HepG2 (cell line): ENCODE results near the gene GPR26. TPM values are rescaled to one million over a fixed set of nuclear protein-coding genes. Genes with fewer than 3 reads are reported as not detected.

Experiments
- ATAC-seq: fragments of 200-7000 bp; cut with Tn5 transposase; 3 replicates; pipeline ENCODE4 v1.9.1; 2020; ENCODE audit warnings: mild to moderate bottlenecking, moderate library complexity
- BruUV-seq: library from RNA; stranded (reverse); fragments of 400-500 nt; replicated peaks from 2 replicates; lab custom pipeline; 2021; lab: Mats Ljungman, UMichigan
- CTCF ChIA-PET: fragments of 300-600 bp; formaldehyde crosslinking; extraction: SDS; loops from one replicate; lab custom pipeline; 2021; ENCODE audit warnings: low total read pairs, inconsistent platforms, low intra/inter-chr PET ratio; lab: Yijun Ruan, JAX
- POLR2A ChIA-PET: fragments of 350-600 bp; sonication (Branson Sonifier 250); formaldehyde crosslinking; loops from one replicate; lab custom pipeline; 2020; ENCODE audit warnings: antibody characterized with exemption, inconsistent platforms; lab: Yijun Ruan, JAX
- DNase-seq: peaks from one replicate; pipeline ENCODE4 v3.0.0-alpha.2; 2015; ENCODE audit warnings: low spot score
- FAIRE-seq: peaks from 3 replicates; lab custom pipeline; 2011; peaks lifted over from hg19 to GRCh38; lab: Jason Lieb, UNC
- H2AFZ ChIP-seq: one replicate; pipeline ENCODE4 v1.6.1; 2011; ENCODE audit warnings: low read length, inconsistent platforms
- H3K27ac ChIP-seq: fragments of 300-600 bp; 3 replicates; pipeline ENCODE4 v1.8.0; 2011; ENCODE audit warnings: mixed run types, mild to moderate bottlenecking, mixed read lengths, low read length, inconsistent platforms; ENCODE audit not compliant: insufficient read depth; ENCODE audit errors: extremely low read length
- H3K27me3 ChIP-seq, 2 experiments: fragments of 200-600 bp in 1 of 2; 2 replicates in 1 of 2; 3 replicates in 1 of 2; pipeline versions ENCODE4 v1.6.0 to v1.8.0; 2011; ENCODE audit warnings: low read length in 2 of 2, mild to moderate bottlenecking in 2 of 2, moderate library complexity in 2 of 2, inconsistent platforms in 1 of 2; ENCODE audit not compliant: insufficient read depth in 2 of 2, control insufficient read depth in 1 of 2
- H3K36me3 ChIP-seq, 2 experiments: fragments of 200-600 bp in 1 of 2; replicated peaks in 1 of 2; 2 replicates in 1 of 2; 3 replicates in 1 of 2; pipeline versions ENCODE4 v1.5.1 to v1.8.0; 2011; ENCODE audit warnings: low read length in 2 of 2, inconsistent platforms in 1 of 2; ENCODE audit not compliant: insufficient read depth in 2 of 2, control insufficient read depth in 1 of 2
- H3K4me1 ChIP-seq: 2 replicates; pipeline ENCODE4 v1.5.1; 2012; ENCODE audit warnings: low read length, inconsistent platforms; ENCODE audit not compliant: insufficient read depth
- H3K4me2 ChIP-seq: 2 replicates; pipeline ENCODE4 v1.6.0; 2011; ENCODE audit warnings: low read depth, low read length, inconsistent platforms
- H3K4me3 ChIP-seq, 3 experiments: fragments of 200-600 bp in 1 of 3; sonication (generic), shearing (Covaris generic) in 1 of 3; replicated peaks in 1 of 3; 2 replicates each; pipeline ENCODE4 v1.5.1; 2011 to 2016; ENCODE audit warnings: low read length in 3 of 3, inconsistent platforms in 2 of 3, low read depth in 2 of 3, mild to moderate bottlenecking in 2 of 3, control low read depth in 1 of 3, mixed read lengths in 1 of 3; ENCODE audit not compliant: insufficient read depth in 1 of 3
- H3K79me2 ChIP-seq: one replicate; pipeline ENCODE4 v1.6.1; 2011; ENCODE audit warnings: low read length, inconsistent platforms; ENCODE audit not compliant: insufficient read depth
- H3K9ac ChIP-seq: 2 replicates; pipeline ENCODE4 v1.6.0; 2011; ENCODE audit warnings: mild to moderate bottlenecking, low read depth, low read length, inconsistent platforms; ENCODE audit not compliant: insufficient read depth
- H3K9me3 ChIP-seq: 2 replicates; pipeline ENCODE4 v1.5.1; 2012; ENCODE audit warnings: mild to moderate bottlenecking, low read length
- H4K20me1 ChIP-seq: 2 replicates; pipeline ENCODE4 v1.6.0; 2011; ENCODE audit warnings: inconsistent platforms, mild to moderate bottlenecking, low read length, moderate library complexity; ENCODE audit not compliant: insufficient read depth
- CBX2 ChIP-seq, 2 experiments: fragments of 200-600 bp in 1 of 2; sonication (generic); formaldehyde crosslinking in 1 of 2; IDR thresholded peaks; 2 replicates each; pipeline versions ENCODE4 v1.7.0 to v1.8.1; 2018 to 2022; ENCODE audit warnings: low read depth in 2 of 2, low read length in 1 of 2, mild to moderate bottlenecking in 1 of 2, missing genetic modification reagents in 1 of 2
- FUBP1 ChIP-seq: sonication (generic); formaldehyde crosslinking; IDR thresholded peaks from 2 replicates; pipeline ENCODE4 v1.5.1; 2020; ENCODE audit warnings: missing genetic modification reagents, mild to moderate bottlenecking, borderline replicate concordance
- KDM5A ChIP-seq: fragments of 200-600 bp; sonication (generic); IDR thresholded peaks from 2 replicates; pipeline ENCODE4 v1.7.0; 2018; ENCODE audit warnings: antibody characterized with exemption, mild to moderate bottlenecking, low read length, borderline replicate concordance
- MBD4 ChIP-seq: IDR thresholded peaks from 2 replicates; pipeline ENCODE4 v1.6.1; 2012; ENCODE audit warnings: low read length, inconsistent platforms, borderline replicate concordance
- MED1 ChIP-seq: sonication (generic); formaldehyde crosslinking; IDR thresholded peaks from 2 replicates; pipeline ENCODE4 v1.4.0; 2020; ENCODE audit warnings: missing genetic modification reagents
- RXRA ChIP-seq: sonication (generic); formaldehyde crosslinking; IDR thresholded peaks from 2 replicates; pipeline ENCODE4 v1.5.1; 2020; ENCODE audit warnings: missing genetic modification reagents
- YY1 ChIP-seq: IDR thresholded peaks from 2 replicates; pipeline ENCODE4 v1.6.1; 2011; ENCODE audit warnings: low read length, low read depth, moderate library complexity, mild to moderate bottlenecking; ENCODE audit not compliant: insufficient read depth, insufficient replicate concordance
- ZBTB33 ChIP-seq: sonication (generic); formaldehyde crosslinking; IDR thresholded peaks from 2 replicates; pipeline ENCODE4 v1.4.0; 2020; ENCODE audit warnings: missing genetic modification reagents
- ZNF138 ChIP-seq: sonication (generic); formaldehyde crosslinking; IDR thresholded peaks from 2 replicates; pipeline ENCODE4 v1.5.0; 2020; ENCODE audit warnings: mild to moderate bottlenecking, low read depth, missing genetic modification reagents
- ZNF33B ChIP-seq: sonication (generic); formaldehyde crosslinking; IDR thresholded peaks from 2 replicates; pipeline ENCODE4 v1.5.1; 2020; ENCODE audit warnings: mild to moderate bottlenecking, missing genetic modification reagents
- ZNF790 ChIP-seq: sonication (generic); formaldehyde crosslinking; IDR thresholded peaks from 2 replicates; pipeline ENCODE4 v1.8.0; 2022; ENCODE audit warnings: missing genetic modification reagents, mild to moderate bottlenecking, borderline replicate concordance
- ZNF83 ChIP-seq: sonication (generic); formaldehyde crosslinking; IDR thresholded peaks from 2 replicates; pipeline ENCODE4 v1.4.0; 2020; ENCODE audit warnings: missing genetic modification reagents, mild to moderate bottlenecking, borderline replicate concordance
- WGBS: methylation state at CpG from one replicate; pipeline ENCODE4 v1.1.6; 2017; ENCODE audit warnings: low lambda C conversion rate; 5-methylcytosine and 5-hydroxymethylcytosine counted together
- in situ Hi-C: cut with HindIII; loops from 2 replicates; pipeline ENCODE4 v1.10.0; 2017; ENCODE audit warnings: low pct_unique_long_range_greater_than_20kb; ENCODE audit not compliant: extremely low pct_ligation_motif_present
- intact Hi-C: fragments of 100-400 bp; cut with micrococcal nuclease; formaldehyde crosslinking; loops from one replicate; pipeline ENCODE4 v1.10.0; 2022; ENCODE audit not compliant: unreplicated experiment
- polyA plus RNA-seq, 8 experiments: library from polyadenylated mRNA; depleted of rRNA in 3 of 8; stranded (reverse) in 7 of 8; unstranded in 1 of 8; fragments of >200 nt; fragmentation: Illumina TruSeq in 4 of 8; extraction: Trizol in 4 of 8; gene quantifications; 2 replicates each; pipeline versions ENCODE4 v1.2.1 to v1.2.3, GENCODE V29; 2011 to 2016; ENCODE audit warnings: low read depth in 4 of 8, missing spikeins in 1 of 8, mixed read lengths in 1 of 8; ENCODE audit not compliant: insufficient read depth in 1 of 8
- total RNA-seq, 5 experiments: library from RNA; depleted of rRNA; stranded (reverse); fragments of >200 nt; fragmentation: Illumina TruSeq; extraction: Trizol; gene quantifications; 2 replicates each; pipeline ENCODE4 v1.2.3, GENCODE V29; 2016; ENCODE audit warnings: low read depth in 1 of 5

GPR26 gene
- total and polyA plus RNA-seq, 2 of the 13 experiments (the other 11 are each of a cell fraction or from before 2014, with no cell fraction given): not detected

- intact Hi-C loops (no loop called here), in situ Hi-C loops (no loop called here)
- DNase-seq (no peak), ATAC-seq (no peak), FAIRE-seq (no peak)
- Histone ChIP-seq H3K9ac (no peak overlapping the region), H3K4me3 (no peak overlapping the region), H3K79me2 (no peaks in the 10 kb centered on the region), H3K4me2 (no peak overlapping the region), H3K36me3 (no peaks in the 10 kb centered on the region), H3K27me3 (peaks cover 2 to 12% of the 10 kb centered on the region in 2 experiments; a peak in 2 of 5 replicates), H2AFZ (no peak overlapping the region), H3K4me1 (no peaks in the 10 kb centered on the region), H4K20me1 (no peaks in the 10 kb centered on the region), H3K9me3 (no peaks in the 10 kb centered on the region), H3K27ac (no peak overlapping the region)
- POLR2A ChIA-PET: no interaction called here
- BruUV-seq: no TSS peak
- CTCF ChIA-PET: no interaction called here
- no CpG with 5 or more reads among the region's 2 CpGs for WGBS
- TF ChIP-seq ZBTB33 (CRISPR knock-in tag): no peak
- no peak for TF ChIP-seq ZNF790 (CRISPR knock-in tag)
- TF ChIP-seq KDM5A: no peak
- TF ChIP-seq RXRA (CRISPR knock-in tag): no peak
- no peak for TF ChIP-seq ZNF83 (CRISPR knock-in tag)
- TF ChIP-seq FUBP1 (CRISPR knock-in tag): no peak
- no peak for TF ChIP-seq YY1
- TF ChIP-seq ZNF33B (CRISPR knock-in tag): no peak
- no peak for TF ChIP-seq MBD4
- no peak for TF ChIP-seq ZNF138 (CRISPR knock-in tag)
- no peak for TF ChIP-seq MED1
- TF ChIP-seq CBX2 (IDR thresholded peaks at IDR 0.05; ENCODE audit: low read depth, low read length): no peak
- no peak for TF ChIP-seq CBX2 (CRISPR knock-in tag; IDR thresholded peaks at IDR 0.05; ENCODE audit: low read depth)
- TF ChIP-seq, all 625 proteins: peak for 0
Measured at GRCh38 chr10:123648595-123648994, 17.6 kb upstream of the GPR26 start.
